Raji (cell line): ENCODE data around the gene TXNDC5.

Experiments
- POLR2A ChIP-seq: IDR thresholded peaks from 2 replicates; pipeline ENCODE4 v1.6.1; 2011; ENCODE audit warnings: low read depth, low read length, control low read depth; ENCODE audit not compliant: insufficient read depth

Gene TXNDC5

GRCh38 chr6:7921046-7921445 lies 10.5 kb upstream of the TXNDC5 start:
- TF ChIP-seq POLR2A = no peak

GRCh38 chr6:7920425-7920824 lies 9.8 kb upstream of the TXNDC5 start:
- no peak for TF ChIP-seq POLR2A

- TF ChIP-seq POLR2A = no peak
Measured at GRCh38 chr6:7919871-7920270, 9.3 kb upstream of the TXNDC5 start.

GRCh38 chr6:7918403-7918802 lies 7.8 kb upstream of the TXNDC5 start:
- no peak for TF ChIP-seq POLR2A

GRCh38 chr6:7917729-7918128 lies 7.1 kb upstream of the TXNDC5 start:
- TF ChIP-seq POLR2A = no peak

GRCh38 chr6:7916959-7917358 lies 6.4 kb upstream of the TXNDC5 start:
- TF ChIP-seq POLR2A = no peak

- TF ChIP-seq POLR2A = no peak; the same call in 1 of the 2 replicates
Measured at GRCh38 chr6:7914991-7915789, 4.6 kb upstream of the TXNDC5 start.

- no peak for TF ChIP-seq POLR2A
Measured at GRCh38 chr6:7914311-7914710, 3.7 kb upstream of the TXNDC5 start.

GRCh38 chr6:7912736-7913517 lies 2.3 kb upstream of the TXNDC5 start:
- TF ChIP-seq POLR2A = no peak

- TF ChIP-seq POLR2A = no peak
Measured at GRCh38 chr6:7912024-7912423, 1.4 kb upstream of the TXNDC5 start.

- TF ChIP-seq POLR2A = no peak
Measured at GRCh38 chr6:7911345-7911725, 747 bp upstream of the TXNDC5 start.

GRCh38 chr6:7910298-7910653 lies 312 bp downstream of the TXNDC5 start:
- no peak; the same call in 1 of the 2 replicates for TF ChIP-seq POLR2A

- TF ChIP-seq POLR2A = peak; percentile 52; the same call in 1 of the 2 replicates
Measured at GRCh38 chr6:7909323-7910276, 988 bp downstream of the TXNDC5 start.

GRCh38 chr6:7907159-7907558 lies 3.4 kb downstream of the TXNDC5 start:
- TF ChIP-seq POLR2A = no peak

- no peak for TF ChIP-seq POLR2A
Measured at GRCh38 chr6:7906741-7907140, 3.8 kb downstream of the TXNDC5 start.
